Measurements from ENCODE around the gene CAMSAP2.

The CAMSAP2 gene

DNA sequence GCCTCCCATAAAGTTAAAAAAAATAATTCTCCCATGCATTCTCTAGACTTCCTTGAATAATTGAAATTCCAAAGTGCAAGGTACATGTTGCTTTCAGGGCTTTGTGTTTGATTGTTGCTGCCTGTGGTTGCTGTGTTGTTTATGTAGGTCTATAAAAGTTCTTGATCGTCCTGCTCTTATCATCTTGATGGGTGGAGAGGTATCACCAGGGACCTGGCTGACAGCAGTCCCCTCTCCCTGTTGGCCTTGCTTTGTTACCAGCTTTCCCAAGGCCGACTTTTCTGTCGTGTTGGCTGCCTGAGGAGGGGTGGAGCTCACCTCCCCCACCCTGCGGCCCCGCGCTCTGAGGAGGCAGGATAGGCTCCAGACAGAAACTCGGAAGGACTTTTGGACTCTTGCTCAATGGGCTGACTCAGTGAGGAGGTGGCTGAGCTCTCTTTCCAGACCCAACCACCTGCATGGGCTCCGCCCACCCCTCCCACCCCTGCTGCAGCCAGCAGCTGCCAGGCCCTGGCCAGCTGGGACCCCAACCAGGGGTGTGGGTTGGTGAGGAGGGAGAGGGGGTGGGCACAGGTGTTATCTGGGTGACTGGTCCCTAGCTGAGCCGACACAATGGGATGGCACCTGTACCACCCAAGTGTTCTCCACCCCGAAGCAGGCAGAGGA lies 158.0 kb downstream of the CAMSAP2 start:
- H3K4me3 ChIP-seq (ENCODE audit: low read length): no peak overlapping the region
- DNase-seq (ENCODE audit: low read depth): no peak
- TF ChIP-seq, protein P1, sequence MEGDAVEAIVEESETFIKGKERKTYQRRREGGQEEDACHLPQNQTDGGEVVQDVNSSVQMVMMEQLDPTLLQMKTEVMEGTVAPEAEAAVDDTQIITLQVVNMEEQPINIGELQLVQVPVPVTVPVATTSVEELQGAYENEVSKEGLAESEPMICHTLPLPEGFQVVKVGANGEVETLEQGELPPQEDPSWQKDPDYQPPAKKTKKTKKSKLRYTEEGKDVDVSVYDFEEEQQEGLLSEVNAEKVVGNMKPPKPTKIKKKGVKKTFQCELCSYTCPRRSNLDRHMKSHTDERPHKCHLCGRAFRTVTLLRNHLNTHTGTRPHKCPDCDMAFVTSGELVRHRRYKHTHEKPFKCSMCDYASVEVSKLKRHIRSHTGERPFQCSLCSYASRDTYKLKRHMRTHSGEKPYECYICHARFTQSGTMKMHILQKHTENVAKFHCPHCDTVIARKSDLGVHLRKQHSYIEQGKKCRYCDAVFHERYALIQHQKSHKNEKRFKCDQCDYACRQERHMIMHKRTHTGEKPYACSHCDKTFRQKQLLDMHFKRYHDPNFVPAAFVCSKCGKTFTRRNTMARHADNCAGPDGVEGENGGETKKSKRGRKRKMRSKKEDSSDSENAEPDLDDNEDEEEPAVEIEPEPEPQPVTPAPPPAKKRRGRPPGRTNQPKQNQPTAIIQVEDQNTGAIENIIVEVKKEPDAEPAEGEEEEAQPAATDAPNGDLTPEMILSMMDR (conservative IDR thresholded peaks at IDR 0.05; ENCODE audit: low read depth, low read length): no peak

DNA sequence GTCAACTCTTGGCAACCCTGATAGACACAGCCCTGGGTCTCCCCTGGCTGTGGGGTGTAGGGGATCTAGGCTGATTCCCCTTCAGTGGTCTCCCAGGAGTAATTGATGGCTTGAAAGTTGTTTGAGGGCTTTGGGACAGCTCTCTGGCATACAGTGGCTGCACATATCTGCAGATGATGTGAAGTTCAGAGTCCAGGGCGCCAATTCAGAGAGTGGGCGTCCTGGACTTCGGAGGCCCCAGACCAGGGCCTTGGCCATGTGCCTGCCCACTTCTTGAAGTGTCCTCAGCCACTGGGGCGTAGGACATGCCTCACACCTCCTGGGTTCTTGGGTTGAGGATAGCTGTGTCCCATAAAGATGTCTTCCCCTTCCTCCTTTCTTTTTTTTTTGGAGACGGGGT lies 158.6 kb downstream of the CAMSAP2 start:
- TF ChIP-seq, protein P1 (conservative IDR thresholded peaks at IDR 0.05; ENCODE audit: low read depth, low read length): no peak
- no peak overlapping the region for H3K4me3 ChIP-seq (ENCODE audit: low read length)
- no peak for DNase-seq (ENCODE audit: low read depth)

DNA sequence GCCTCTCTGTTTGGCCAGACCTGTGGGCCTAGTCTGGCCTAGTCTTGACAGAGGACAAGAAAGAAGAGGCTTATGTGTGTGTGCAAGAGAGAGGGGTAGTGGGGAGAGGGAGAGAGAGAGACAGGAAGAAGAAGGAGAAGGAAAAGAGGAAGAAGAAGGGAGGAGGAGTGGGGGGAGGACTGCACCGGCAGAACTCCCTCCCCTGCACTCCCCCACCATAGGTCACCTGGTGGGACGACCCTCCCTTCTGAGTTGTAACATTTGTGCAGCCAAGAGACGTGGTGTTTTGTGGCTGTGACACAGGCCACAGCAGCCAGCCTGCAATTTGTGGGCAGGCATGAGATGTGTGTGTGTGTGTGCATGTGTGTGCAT lies 160.3 kb downstream of the CAMSAP2 start:
- no peak overlapping the region for H3K4me3 ChIP-seq (ENCODE audit: low read length)
- TF ChIP-seq, protein P1 (conservative IDR thresholded peaks at IDR 0.05; ENCODE audit: low read depth, low read length): no peak
- no peak for DNase-seq (ENCODE audit: low read depth)

DNA sequence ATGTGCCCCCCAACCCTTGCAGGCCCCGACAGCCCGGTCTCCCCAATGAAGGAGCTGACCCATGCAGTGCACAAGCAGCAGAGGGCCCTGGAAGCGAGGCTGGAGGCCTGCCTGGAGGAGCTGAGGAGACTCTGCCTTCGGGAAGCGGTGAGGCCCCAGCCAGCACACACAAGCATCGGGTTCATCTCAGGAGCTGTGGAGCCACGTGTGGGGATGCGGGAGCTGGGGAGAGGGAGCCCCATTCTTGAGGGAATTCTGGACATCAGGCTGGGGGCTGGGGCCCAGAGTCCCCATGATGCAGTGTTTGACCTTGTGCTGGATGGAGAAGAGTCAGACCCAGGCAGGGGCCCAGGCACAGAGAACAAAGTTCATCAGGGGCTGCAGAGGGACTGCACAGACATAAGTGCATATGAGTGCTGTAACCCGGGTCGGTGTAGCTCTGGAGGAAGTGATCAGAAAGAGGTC lies 160.8 kb downstream of the CAMSAP2 start:
- TF ChIP-seq, protein P1 (conservative IDR thresholded peaks at IDR 0.05; ENCODE audit: low read depth, low read length): no peak
- no peak overlapping the region for H3K4me3 ChIP-seq (ENCODE audit: low read length)
- DNase-seq (ENCODE audit: low read depth): no peak

DNA sequence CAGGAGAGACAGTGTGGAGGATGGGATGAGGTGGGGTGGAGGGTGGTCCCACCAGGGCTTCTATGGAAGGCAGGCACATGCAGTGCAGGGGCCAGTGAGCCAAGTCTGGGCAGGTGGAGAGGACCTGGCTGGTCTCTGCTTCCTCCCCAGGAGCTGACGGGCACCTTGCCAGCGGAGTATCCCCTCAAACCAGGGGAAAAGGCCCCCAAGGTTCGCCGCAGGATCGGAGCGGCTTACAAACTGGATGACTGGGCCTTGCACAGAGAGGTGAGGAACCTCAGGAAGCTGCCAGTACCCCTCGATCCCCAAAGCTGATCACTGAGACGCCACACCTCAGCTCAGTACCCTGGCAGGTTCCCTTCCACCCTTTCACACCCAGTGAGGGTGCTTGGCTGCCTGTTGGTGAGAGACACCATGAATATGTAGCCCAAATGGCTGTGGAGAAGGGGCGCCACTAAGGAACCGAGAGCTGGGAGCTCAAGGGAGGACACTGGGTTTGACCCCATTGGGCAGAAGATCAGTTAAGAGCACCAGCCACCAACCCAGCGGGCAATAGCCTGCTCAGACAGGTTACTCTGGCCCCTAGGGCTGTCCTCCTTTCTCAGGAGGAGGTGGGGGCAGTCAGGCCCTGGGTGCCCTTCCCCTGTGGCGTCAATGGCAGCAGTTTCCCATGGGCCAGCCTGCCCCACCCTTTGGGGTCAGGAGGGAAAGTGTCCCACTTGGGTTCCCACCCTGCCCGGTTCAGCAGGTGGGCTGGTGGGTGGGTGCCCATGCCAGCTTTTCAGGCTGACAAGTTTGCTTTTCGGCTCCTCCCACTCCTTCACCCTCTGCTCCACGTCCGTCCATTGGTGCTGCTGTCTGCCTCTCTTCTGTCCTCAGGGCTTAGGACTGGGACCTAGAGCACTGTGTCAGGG lies 161.5 kb downstream of the CAMSAP2 start:
- TF ChIP-seq, protein P1 (conservative IDR thresholded peaks at IDR 0.05; ENCODE audit: low read depth, low read length): no peak
- H3K4me3 ChIP-seq (ENCODE audit: low read length): no peak overlapping the region
- DNase-seq (ENCODE audit: low read depth): no peak

DNA sequence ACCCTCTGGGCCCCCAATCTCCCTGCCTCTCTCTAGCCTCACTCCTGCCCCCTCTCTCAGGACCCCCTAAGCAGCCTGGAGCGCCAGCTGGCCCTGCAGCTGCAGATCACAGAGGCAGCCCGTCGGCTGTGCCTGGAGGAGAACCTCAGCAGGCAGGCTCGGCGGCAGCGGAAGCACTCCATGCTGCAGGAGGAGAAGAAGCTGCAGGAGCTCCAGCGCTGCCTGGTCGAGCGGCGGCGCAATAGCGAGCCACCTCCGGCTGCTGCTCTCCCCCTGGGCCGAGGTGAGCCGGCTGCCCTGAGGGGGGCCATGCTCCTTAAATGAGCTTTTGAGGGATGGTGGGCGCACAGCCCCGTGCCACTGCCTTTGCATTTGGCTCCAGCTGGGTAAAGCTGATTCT lies 162.2 kb downstream of the CAMSAP2 start:
- TF ChIP-seq, protein P1 (conservative IDR thresholded peaks at IDR 0.05; ENCODE audit: low read depth, low read length): no peak
- no peak for DNase-seq (ENCODE audit: low read depth)
- no peak overlapping the region for H3K4me3 ChIP-seq (ENCODE audit: low read length)
